GM18873 (cell line): ENCODE measurements around the gene PATZ1.

Experiments
- ATAC-seq: cut with Tn5 transposase; IDR thresholded peaks from one replicate; pipeline ENCODE4 v1.9.1; 2021; ENCODE audit warnings: mild to moderate bottlenecking, moderate library complexity, moderate number of reproducible peaks; ENCODE audit not compliant: unreplicated experiment, low FRiP score

The PATZ1 gene

DNA sequence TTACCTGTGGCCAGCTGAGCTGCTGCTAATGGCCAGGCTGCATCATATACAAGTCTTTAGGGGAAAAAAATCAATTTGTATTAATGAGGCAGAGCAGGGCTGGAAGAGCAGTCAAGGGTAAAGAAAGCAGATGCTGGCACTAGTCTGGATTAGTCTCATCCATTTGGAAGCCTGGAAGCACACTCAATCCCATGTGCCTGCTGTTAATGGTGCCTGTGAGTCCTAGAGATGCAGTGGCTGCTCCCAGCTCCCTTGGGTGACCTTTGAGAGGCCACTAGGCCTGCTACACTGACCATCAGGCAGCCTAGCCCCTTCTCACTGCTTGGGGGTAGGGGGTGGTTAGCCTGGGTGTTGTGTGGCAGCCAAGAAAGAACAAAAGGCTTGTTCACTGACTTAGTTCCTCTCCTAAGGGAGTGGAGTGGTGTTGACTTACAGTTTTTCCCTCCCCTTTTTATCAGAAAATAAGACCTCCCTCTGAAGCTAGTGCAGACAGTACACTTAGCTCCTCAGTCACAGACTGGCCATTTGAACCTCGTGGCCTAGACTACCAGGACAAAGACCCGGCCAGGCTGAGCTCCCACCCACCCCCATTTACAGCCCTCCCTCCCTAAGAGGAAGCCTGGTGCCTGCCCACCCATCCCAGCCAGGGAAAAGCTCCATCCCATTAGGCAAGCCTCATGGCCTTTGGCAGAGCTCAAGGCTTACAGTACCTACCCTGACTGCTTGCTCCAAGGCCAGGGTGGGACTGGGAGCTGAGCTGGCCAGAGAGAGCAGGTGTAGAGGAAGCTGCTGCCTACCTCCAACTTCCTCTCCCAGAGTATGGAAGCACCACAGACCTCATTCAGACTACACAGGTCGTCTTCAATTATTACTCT is 61.6 kb downstream of the PATZ1 start:
- no peak for ATAC-seq

DNA sequence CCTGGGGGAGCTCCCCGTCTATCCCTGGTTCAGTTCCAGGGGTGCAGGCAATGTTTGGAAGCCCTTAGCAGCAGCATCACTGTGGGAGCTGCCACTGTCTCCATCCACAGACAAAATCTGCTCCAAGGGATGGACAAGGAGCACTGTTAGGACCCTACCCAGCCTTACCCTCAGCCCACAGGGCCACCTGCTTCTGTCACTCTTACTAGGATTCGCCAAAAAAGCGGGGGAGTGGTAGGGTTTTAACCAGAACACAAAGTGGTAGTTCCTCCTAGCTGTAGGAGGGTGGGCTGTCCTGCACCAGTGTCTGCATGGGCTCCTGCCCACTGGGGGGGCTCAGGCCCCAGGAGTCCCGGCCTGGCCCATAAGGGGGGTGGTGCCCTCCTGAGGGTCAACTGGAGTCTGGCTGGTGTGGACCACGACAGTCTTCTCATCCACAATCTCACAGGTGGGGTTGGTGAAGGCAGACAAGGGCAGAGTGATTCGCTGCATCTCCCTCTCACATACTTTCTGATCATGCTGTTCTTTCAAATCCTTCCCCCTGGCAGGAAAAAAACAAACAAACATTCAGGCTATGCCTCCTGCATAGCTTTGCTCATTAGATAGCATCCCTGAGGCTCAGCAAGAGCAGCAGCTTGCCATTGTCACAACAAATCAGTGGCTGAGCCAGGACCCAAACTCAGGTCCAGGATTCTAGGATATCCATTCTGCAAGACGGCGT is 63.2 kb downstream of the PATZ1 start:
- no peak for ATAC-seq

DNA sequence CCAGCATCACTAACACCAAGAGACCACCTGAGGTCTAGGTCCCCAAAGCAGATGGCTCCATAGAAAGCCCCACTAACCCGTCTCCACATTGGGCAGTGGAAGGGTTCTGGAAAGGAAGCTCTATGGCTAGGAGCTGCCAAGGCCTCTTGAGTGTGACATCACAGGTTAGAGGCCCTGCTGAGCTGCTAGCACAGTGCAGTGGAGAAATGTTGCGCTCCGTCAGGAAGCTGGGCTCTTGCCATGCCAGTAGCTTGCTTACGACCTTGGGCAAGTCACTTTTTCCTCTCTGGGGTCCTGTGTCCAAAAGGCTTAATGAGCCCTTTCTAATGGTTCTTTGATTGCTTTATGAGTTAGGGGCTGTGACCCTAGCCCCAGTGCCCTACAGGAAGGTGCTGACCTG is 64.4 kb downstream of the PATZ1 start:
- no peak for ATAC-seq

DNA sequence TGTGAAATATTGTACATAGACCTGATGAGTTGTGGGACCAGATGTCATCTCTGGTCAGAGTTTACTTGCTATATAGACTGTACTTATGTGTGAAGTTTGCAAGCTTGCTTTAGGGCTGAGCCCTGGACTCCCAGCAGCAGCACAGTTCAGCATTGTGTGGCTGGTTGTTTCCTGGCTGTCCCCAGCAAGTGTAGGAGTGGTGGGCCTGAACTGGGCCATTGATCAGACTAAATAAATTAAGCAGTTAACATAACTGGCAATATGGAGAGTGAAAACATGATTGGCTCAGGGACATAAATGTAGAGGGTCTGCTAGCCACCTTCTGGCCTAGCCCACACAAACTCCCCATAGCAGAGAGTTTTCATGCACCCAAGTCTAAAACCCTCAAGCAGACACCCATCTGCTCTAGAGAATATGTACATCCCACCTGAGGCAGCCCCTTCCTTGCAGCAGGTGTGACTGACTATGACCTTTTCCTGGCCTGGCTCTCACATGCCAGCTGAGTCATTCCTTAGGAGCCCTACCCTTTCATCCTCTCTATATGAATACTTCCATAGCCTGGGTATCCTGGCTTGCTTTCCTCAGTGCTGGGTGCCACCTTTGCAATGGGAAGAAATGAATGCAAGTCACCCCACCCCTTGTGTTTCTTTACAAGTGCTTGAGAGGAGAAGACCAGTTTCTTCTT is 66.2 kb downstream of the PATZ1 start:
- ATAC-seq: no peak

DNA sequence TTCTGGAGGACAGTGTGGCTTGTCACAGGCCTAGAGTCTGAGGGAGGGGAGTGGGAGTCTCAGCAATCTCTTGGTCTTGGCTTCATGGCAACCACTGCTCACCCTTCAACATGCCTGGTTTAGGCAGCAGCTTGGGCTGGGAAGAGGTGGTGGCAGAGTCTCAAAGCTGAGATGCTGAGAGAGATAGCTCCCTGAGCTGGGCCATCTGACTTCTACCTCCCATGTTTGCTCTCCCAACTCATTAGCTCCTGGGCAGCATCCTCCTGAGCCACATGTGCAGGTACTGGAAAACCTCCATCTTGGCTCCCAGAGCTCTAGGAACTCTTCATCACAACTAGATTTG is 66.8 kb downstream of the PATZ1 start:
- no peak for ATAC-seq

DNA sequence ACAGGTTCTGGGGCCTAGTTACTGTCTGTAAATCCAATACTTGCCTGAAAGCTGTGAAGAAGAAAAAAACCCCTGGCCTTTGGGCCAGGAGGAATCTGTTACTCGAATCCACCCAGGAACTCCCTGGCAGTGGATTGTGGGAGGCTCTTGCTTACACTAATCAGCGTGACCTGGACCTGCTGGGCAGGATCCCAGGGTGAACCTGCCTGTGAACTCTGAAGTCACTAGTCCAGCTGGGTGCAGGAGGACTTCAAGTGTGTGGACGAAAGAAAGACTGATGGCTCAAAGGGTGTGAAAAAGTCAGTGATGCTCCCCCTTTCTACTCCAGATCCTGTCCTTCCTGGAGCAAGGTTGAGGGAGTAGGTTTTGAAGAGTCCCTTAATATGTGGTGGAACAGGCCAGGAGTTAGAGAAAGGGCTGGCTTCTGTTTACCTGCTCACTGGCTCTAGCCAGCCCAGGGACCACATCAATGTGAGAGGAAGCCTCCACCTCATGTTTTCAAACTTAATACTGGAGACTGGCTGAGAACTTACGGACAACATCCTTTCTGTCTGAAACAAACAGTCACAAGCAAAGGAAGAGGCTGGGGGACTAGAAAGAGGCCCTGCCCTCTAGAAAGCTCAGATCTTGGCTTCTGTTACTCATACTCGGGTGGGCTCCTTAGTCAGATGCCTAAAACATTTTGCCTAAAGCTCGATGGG is 67.4 kb downstream of the PATZ1 start:
- ATAC-seq: no peak

DNA sequence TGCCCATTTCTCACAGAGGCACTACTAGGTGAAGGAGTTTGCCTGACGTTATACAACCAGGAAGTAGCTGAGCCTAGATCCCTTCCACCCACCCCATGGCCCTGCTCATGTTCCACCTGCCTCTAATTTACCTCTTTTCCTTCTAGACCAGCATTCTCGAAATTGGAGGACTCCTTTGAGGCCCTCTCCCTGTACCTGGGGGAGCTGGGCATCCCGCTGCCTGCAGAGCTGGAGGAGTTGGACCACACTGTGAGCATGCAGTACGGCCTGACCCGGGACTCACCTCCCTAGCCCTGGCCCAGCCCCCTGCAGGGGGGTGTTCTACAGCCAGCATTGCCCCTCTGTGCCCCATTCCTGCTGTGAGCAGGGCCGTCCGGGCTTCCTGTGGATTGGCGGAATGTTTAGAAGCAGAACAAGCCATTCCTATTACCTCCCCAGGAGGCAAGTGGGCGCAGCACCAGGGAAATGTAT is 68.0 kb downstream of the PATZ1 start:
- no peak for ATAC-seq

DNA sequence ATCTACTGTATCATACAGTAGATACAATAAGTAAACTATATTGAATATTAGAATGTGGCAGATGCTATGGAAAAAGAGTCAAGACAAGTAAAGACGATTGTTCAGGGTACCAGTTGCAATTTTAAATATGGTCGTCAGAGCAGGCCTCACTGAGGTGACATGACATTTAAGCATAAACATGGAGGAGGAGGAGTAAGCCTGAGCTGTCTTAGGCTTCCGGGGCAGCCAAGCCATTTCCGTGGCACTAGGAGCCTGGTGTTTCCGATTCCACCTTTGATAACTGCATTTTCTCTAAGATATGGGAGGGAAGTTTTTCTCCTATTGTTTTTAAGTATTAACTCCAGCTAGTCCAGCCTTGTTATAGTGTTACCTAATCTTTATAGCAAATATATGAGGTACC is 68.4 kb downstream of the PATZ1 start:
- no peak for ATAC-seq

DNA sequence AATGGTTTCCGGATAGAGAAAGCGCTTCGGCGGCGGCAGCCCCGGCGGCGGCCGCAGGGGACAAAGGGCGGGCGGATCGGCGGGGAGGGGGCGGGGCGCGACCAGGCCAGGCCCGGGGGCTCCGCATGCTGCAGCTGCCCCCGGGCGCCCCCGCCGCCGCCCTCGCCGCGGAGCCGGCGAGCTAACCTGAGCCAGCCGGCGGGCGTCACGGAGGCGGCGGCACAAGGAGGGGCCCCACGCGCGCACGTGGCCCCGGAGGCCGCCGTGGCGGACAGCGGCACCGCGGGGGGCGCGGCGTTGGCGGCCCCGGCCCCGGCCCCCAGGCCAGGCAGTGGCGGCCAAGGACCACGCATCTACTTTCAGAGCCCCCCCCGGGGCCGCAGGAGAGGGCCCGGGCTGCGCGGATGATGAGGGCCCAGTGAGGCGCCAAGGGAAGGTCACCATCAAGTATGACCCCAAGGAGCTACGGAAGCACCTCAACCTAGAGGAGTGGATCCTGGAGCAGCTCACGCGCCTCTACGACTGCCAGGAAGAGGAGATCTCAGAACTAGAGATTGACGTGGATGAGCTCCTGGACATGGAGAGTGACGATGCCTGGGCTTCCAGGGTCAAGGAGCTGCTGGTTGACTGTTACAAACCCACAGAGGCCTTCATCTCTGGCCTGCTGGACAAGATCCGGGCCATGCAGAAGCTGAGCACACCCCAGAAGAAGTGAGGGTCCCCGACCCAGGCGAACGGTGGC is 69.5 kb downstream of the PATZ1 start:
- ATAC-seq: no peak
